ENCODE results near the gene NPY4R. TPM values are rescaled to one million over a fixed set of nuclear protein-coding genes. Genes with fewer than 3 reads are reported as not detected.
"Not testable (repeated sequence)": the region's sequence is repeated elsewhere in the genome, so short reads cannot be mapped to it uniquely, and the experiment has no call there.

Gene NPY4R
- polyA plus RNA-seq, 1 donor = not detected

DNA sequence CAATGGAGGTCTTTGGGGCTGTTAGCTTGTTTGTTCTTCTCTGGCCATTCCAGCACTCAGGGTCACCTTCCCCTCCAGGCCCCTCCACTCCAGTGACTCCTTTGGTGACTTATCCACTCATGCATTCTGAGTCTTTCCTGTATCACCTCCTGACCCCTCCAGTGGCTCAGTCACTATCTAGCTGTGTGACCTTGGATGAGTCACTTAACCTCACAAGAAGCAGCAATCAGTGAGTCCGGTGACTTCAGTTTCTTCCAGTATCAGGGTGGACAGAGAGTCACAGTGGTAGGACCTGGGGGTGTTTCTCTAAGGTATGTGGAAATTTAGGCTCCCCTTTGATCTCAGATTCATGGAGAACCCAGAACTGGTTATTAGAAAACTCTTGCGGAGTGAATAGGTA, 9.8 kb downstream of the NPY4R start:
- not testable (repeated sequence) for DNase-seq

DNA sequence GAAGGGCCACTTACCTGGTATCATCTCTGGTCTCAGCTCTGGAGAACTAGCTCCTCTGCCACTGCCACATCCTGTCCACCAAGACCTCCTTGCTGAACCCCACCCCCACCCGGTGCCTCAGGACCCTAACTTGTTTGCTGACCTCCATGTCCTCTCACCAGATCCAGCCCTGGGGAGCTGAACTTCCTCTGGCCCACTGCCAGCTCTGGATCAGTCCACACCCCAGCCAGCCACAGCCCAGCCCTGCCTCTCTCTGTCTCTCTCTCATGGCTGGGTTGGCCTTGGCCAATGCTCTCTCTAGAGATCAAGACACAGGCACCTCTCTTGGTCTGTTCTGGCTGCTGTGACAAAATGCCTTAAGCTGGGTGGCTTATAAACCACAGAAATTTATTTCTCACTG, 14.4 kb downstream of the NPY4R start:
- not testable (repeated sequence) for DNase-seq

DNA sequence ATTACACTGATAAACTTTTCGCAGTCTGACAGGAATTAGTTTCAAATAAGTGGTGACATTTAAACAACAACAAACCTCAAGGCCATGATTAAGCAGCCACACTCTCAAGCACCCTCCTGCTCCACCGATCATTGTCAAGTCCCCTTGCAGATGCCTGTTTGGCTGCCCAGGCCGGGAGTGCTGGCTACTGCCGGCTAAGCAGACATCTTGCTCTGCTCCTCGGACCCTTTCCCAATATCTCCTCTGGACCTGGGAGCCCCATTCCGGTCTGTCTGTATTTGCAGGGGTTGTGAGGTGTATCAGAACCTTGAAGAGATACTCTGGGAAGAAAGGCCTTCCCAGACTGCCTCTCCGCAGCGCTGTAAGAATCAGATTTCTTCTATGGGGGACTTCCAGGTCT, 14.9 kb downstream of the NPY4R start:
- not testable (repeated sequence) for DNase-seq

DNA sequence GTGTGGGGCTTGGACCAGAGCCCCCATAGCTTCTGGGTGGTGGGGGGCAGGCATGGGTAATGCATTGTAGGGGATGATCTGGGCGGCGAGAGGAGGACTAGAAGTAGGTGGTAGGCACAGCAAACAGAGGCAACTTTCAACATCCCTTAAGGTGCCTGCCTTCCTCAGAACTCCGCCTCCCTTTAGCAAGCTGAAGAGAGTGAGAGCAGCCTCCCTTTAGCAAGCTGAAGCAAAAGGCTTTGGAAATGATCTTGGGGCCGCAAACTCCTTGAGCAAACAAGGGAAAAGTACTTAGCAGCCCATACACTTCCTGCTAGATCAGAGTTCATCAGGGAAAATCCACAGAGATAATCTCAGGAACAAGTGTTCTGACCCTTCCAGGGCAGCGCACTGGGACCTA, 18.3 kb downstream of the NPY4R start:
- DNase-seq = not testable (repeated sequence)

DNA sequence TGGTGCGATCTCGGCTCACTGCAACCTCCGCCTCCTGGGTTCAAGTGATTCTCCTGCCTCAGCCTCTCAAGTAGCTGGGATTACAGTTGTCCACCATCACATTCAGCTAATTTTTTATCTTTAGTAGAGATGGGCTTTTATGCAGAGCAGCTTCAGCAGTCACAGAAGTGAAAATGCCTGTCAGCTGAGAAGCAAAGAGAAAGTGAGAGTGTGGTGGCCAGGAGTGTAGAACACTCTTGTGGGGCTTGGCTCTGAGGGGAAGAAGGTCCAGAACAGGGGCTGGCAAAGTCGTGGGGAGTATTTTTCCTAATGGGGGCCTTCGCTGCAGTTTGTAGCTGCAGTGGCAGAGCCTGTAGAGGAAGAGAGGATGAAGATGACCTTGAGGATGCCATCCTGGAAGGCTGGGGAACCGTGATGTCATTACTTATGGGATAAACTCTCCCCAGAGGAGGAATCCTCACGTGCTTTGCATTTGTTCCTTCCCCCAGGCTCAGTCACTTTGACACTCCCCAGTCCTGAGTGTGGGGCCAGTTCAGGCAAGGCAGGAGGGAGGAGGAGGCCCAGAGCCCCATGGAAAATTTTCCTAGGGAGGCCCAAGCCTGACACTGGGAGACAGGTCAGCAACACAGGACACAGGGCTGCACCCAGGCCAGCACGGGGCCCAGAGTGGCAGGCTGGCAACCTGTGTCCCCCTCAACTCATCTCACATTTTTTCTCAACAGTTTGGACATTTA, 20.2 kb downstream of the NPY4R start:
- not testable (repeated sequence) for DNase-seq

DNA sequence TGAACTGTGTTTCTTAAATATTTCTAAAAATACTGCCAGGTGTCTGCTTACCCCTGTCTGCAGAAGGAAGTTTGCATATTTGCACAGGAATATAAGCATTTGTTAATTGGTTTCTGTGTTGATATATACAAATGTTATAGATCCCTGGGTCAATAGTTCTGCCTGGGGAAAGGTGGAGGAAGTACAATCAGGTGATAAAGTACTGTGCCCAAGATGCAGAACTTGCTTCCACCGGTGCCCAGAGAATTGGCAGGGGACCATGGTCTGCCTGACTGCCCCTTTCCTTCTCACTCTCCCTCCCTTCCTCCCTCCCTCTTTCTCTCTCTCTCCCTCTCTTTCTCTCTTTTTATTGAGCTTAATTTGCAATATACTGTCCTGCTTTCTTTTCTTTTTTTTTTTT, 22.3 kb downstream of the NPY4R start:
- not testable (repeated sequence) for DNase-seq

DNA sequence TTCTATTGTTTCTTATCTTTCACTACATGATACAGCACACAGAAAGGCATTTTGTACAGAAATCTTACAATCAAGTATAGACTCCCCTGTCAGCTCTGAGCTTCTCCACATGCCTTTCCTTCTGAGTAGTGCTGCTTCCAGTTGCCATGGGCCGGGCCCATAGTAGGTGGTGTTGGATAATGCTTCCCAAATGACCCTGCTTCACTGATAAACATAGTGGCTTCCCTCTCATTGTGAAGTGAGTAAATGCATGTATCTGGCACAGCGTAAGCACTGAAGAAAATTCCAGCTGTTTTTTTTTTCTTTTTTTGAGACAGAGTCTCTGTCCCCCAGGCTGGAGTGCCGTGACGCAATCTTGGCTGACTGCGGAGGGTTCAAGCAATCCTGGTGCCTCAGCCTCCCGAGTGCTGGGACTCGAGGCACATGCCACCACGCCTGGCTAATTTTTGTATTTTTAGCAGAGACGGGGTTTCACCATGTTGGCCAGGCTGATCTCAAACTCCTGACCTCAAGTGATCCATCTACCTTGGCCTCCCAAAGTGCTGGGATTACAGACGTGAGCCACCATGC, 23.0 kb downstream of the NPY4R start:
- DNase-seq = not testable (repeated sequence)

DNA sequence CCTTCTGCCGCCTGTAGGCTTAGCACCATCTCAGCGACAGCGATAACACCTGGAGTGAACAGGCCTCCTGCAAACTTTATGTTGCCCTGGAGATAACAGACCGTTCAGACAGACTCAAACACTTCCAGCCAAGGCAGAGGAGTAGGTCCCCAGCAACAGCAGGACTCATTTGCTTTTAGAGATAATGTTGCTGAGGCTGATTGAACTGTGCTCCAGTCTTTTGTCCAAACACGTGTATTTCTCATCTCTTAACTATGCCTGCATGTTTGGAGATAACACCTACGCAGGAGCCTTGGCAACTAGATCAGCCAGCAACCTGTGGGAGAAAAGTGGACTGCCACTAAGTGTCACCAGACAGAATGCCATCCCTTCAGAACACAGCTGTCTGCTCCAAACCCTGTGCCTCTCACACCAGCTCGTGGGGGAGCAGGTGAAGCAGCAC, 23.9 kb downstream of the NPY4R start:
- not testable (repeated sequence) for DNase-seq

DNA sequence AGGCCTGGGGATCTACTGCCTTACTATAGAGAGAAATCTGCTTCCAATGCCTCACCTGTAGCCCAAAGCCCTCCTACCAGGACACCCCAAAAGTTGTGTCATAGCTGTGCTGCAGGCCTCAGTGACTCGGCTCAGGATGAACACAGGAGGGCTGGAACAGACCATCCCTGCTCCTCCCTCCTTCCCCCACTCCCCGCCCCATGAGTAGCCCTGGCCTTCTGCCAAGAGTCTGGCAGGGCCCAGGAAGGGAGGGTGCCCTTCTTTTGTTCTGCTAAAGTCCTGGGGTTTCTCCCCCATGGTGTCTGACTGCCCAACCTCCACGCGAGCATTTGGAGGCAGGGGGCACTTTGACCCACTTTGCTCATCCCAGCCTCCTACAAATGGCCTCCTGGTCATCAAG, 24.8 kb downstream of the NPY4R start:
- DNase-seq = not testable (repeated sequence)

DNA sequence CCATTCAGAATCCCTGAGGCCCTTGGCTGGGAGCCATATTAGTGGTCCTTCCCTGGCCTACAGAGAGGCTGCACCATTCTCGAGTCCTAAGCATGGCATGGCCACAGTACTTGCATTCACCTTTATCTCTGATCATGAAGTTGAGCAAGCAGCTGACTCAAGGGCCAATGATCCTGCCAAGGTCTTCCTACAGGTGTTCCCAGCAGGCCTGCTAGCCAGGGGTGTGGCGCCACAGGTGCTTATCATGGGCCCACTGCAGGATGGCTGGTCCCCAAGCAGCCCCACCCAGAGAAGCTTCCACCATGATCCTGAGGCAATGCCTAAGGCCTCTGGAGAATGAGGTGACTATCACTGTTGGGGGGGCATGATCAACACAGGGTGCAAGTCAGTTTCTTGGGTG, 42.2 kb downstream of the NPY4R start:
- not testable (repeated sequence) for DNase-seq

DNA sequence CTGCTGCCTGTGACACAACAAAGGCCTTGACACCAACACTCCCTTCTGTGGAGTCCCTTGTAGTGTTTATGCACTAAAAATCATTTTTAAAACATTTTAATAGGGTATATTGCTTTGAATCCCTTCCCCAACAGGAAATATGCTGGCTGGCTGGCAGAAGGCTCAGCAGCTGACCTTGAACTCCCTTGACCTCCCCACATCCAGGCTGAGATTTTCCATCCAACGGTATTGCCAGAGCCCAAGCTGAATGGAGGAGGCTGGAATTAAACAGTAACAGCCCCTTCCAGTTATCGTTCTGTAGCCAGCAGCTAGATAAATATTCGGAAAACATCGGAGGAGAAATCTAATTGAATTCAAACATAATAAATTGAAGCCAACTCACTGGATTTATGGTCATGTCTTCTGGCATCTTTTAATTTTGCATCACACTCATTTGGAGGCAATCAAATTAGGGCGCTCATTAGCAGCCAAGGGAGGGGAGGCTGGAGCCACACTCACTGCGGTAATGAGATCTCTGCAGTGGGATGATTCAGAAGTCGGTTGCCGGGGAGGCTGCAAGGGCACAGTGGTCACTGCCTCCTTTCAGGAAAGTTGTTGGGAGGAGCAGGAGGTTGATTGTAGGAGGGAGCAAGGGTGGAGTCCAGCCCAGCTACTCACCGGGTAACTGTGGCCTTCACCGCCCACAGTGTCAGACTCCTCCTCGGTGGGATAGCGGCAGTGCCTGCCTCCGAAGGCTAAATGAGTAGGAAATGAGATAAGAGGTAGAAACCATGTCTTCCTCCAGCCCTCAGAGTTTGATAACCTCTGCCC, 46.0 kb downstream of the NPY4R start:
- DNase-seq = not testable (repeated sequence)

DNA sequence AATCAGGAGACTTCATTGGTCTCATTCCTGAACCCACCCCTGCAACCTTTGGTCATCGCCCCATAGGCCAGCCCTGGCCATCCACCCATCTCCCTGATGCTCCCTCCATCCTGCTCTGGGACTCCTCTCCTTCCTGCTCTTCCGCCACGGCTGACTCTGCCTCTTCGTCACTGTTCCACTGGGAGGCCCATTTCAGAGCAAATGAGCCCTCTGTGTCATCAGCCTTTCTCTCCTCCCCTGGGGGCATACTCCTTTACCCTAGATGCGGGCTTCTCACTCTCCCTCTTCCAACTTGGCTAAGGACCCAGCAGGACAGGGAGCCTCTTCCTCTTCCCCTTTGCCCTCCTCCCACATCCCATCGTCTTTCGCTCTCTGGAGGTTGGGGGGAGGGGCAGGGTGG, 47.5 kb downstream of the NPY4R start:
- DNase-seq = not testable (repeated sequence)

DNA sequence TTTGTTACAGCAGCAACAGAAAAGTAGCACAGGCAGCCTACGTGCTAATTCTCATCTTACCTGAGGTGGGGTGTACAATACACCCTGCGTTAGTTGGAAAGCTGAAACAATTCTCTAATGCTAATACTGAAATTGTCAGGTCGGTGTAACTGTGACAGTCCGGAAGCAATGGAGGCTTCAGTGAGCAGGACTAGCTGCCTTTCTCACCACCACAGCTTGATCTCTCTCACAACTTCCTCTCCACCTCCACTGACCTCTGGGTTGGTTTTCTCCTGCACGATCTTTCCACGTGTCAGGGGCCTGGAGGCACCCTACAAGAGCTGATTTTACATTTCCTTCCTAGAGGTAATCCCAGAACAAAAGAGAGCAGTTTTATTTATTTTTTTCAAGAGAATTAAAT, 50.5 kb downstream of the NPY4R start:
- DNase-seq = not testable (repeated sequence)

DNA sequence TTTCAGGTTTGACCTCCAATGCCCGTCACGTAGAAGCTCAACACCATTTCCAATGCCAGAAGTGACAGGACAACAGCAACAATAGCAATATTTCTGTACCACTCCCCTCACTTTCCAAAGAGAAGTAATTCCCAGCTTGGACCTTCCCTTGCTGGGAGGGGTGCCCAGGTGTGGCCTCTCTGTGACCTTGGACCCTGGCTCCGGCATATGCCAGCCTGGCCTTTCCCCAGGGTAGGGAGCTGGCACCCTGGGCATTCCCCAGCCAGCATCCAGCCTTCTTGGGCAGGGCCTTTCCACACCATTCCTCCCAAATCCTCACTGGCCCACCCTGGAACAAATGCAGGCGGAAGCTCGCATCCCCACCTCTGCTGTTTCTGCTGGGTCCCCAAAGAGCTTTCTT, 53.1 kb downstream of the NPY4R start:
- not testable (repeated sequence) for DNase-seq

DNA sequence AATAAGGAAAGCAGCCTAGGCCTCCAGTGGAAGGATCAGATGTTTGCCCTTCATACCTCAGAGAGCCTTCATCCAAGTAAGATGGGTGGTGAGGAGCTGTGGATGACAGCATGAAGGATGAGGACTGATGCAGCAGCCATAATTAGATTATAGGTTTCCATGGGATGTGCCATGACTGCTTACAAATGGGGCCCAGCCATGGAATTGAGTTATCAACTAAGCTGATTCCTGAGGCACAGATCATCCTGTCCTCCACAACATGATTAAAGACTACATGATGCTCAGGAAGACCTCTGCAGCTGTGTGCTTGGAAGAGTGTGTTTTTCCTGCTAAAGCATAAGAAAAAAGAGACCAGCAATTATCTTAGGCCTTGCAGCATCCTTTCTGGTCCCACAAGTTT, 54.6 kb downstream of the NPY4R start:
- DNase-seq = not testable (repeated sequence)

Other genes starting within 250 kb of the NPY4R start
- 0.14 TPM for gene ANTXRL, start 179.0 kb downstream of the NPY4R start, polyA plus RNA-seq (ENCODE audit: insufficient read length)
- 0.18 TPM for gene ANXA8L1, start 90.2 kb downstream of the NPY4R start, polyA plus RNA-seq (ENCODE audit: insufficient read length)
- gene GPRIN2, start 90.7 kb upstream of the NPY4R start, polyA plus RNA-seq (ENCODE audit: insufficient read length) = not detected
- gene SYT15, start 113.2 kb upstream of the NPY4R start, polyA plus RNA-seq (ENCODE audit: insufficient read length) = 4.4 TPM

Measured in hindlimb muscle (tissue), 1 donor.